Keratinocyte (primary cell): ENCODE measurements around the gene HDGFL1. TPM values are rescaled to one million over a fixed set of nuclear protein-coding genes. Genes with fewer than 3 reads are reported as not detected.

Source experiments
- DNase-seq: peaks from one replicate; pipeline ENCODE4 v3.0.0-alpha.2; 2011; ENCODE audit warnings: low read depth, missing footprints, low spot score
- FAIRE-seq: peaks from 2 replicates; lab custom pipeline; 2011; peaks lifted over from hg19 to GRCh38; lab: Jason Lieb, UNC
- H2AFZ ChIP-seq: 2 replicates; pipeline ENCODE4 v1.6.0; 2012; ENCODE audit warnings: low read length, control low read depth, inconsistent platforms; ENCODE audit not compliant: control insufficient read depth
- H3K27ac ChIP-seq: 2 replicates; pipeline ENCODE4 v1.5.1; 2011; ENCODE audit warnings: low read length; ENCODE audit not compliant: control insufficient read depth, insufficient read depth
- H3K27me3 ChIP-seq: 3 replicates; pipeline ENCODE4 v1.6.0; 2011; ENCODE audit warnings: low read length; ENCODE audit not compliant: control insufficient read depth, insufficient read depth; ENCODE audit errors: extremely low read depth
- H3K36me3 ChIP-seq, 2 experiments: 2 replicates in 1 of 2; 3 replicates in 1 of 2; pipeline ENCODE4 v1.5.1; 2011; ENCODE audit warnings: low read length in 2 of 2, mild to moderate bottlenecking in 1 of 2; ENCODE audit not compliant: control insufficient read depth in 2 of 2, insufficient read depth in 2 of 2; ENCODE audit errors: extremely low read depth in 1 of 2
- H3K4me1 ChIP-seq: 3 replicates; pipeline ENCODE4 v1.5.1; 2011; ENCODE audit warnings: low read length; ENCODE audit not compliant: control insufficient read depth, insufficient read depth; ENCODE audit errors: extremely low read depth
- H3K4me2 ChIP-seq: 3 replicates; pipeline ENCODE4 v1.6.0; 2011; ENCODE audit warnings: low read depth, low read length; ENCODE audit not compliant: control insufficient read depth, insufficient read depth; ENCODE audit errors: extremely low read depth
- H3K4me3 ChIP-seq, 3 experiments: fragments of 200-600 bp in 1 of 3; sonication (generic) in 1 of 3; 2 replicates in 2 of 3; 3 replicates in 1 of 3; pipeline ENCODE4 v1.5.1; 2011 to 2016; ENCODE audit warnings: low read length in 3 of 3, mild to moderate bottlenecking in 3 of 3, control low read depth in 2 of 3, inconsistent platforms in 1 of 3, low read depth in 1 of 3, mixed read lengths in 1 of 3, mixed run types in 1 of 3, moderate library complexity in 1 of 3; ENCODE audit not compliant: control insufficient read depth in 2 of 3, insufficient read depth in 2 of 3; ENCODE audit errors: extremely low read depth in 1 of 3
- H3K79me2 ChIP-seq: 2 replicates; pipeline ENCODE4 v1.6.0; 2012; ENCODE audit warnings: low read length; ENCODE audit not compliant: control insufficient read depth, insufficient read depth
- H3K9ac ChIP-seq: 3 replicates; pipeline ENCODE4 v1.6.0; 2011; ENCODE audit warnings: low read length; ENCODE audit not compliant: control insufficient read depth, insufficient read depth; ENCODE audit errors: extremely low read depth
- H3K9me1 ChIP-seq: 3 replicates; pipeline ENCODE4 v1.6.0; 2011; ENCODE audit warnings: low read length; ENCODE audit not compliant: control insufficient read depth, insufficient read depth; ENCODE audit errors: extremely low read depth
- H3K9me3 ChIP-seq: 2 replicates; pipeline ENCODE4 v1.5.1; 2012; ENCODE audit warnings: low read depth, low read length; ENCODE audit not compliant: control insufficient read depth
- H4K20me1 ChIP-seq: 3 replicates; pipeline ENCODE4 v1.6.0; 2011; ENCODE audit warnings: low read length; ENCODE audit not compliant: control insufficient read depth, insufficient read depth; ENCODE audit errors: extremely low read depth
- EZH2 ChIP-seq: IDR thresholded peaks from one replicate; pipeline ENCODE4 v1.6.1; 2012; ENCODE audit warnings: inconsistent platforms, mild to moderate bottlenecking, low read length, moderate library complexity
- dilution Hi-C: fragments of 300-500 bp; cut with MboI; formaldehyde crosslinking; loops from one replicate; pipeline ENCODE4 v1.7.0; 2020; ENCODE audit warnings: low sequenced_read_pairs; ENCODE audit not compliant: extremely low pct_ligation_motif_present
- polyA plus RNA-seq, 5 experiments: library from polyadenylated mRNA; depleted of rRNA in 3 of 5; stranded (reverse) in 3 of 5; stranded (forward) in 1 of 5; unstranded in 1 of 5; fragments of >200 nt; gene quantifications; 1 replicate in 1 of 5; 2 replicates in 3 of 5; 3 replicates in 1 of 5; pipeline versions ENCODE4 v1.2.1 to v1.2.3, GENCODE V29; 2011 to 2012; ENCODE audit warnings: missing spikeins in 2 of 5, low read depth in 1 of 5, low replicate concordance in 1 of 5
- TF ChIP-seq, protein P1 (sequence below), 3 experiments: IDR thresholded peaks in 1 of 3; conservative IDR thresholded peaks in 1 of 3; optimal IDR thresholded peaks in 1 of 3; 2 replicates in 2 of 3; 3 replicates in 1 of 3; pipeline versions ENCODE3 to v1.5.1; 2011; ENCODE audit warnings: low read length in 3 of 3, mild to moderate bottlenecking in 3 of 3, moderate library complexity in 2 of 3, control low read depth in 1 of 3, inconsistent platforms in 1 of 3; ENCODE audit not compliant: insufficient read depth in 2 of 3; ENCODE audit errors: extremely low read depth in 1 of 3

The HDGFL1 gene
- polyA plus RNA-seq, 1 donor (not counting 4 experiments of a cell fraction or from before 2014, with no cell fraction given), result not detected

DNA sequence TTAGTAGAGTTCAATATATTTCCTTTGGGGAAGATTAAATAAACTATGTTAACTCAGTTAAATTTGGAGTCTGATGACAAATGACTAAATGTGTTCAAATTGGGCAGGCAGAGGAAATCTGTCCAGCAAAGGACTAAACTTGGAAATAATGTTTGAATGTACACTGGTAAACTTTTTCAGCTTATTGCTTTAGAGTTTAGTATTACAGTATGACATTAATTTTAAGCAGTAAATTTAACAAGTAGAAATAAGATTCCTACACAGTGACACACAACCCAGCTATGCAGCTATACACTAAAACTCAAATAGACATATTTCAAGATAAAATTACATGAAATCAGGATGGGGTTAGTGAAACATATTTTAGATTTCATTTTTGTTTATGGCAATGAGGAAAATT lies 42.6 kb upstream of the HDGFL1 start:
- H3K27ac ChIP-seq, result no peak overlapping the region
- TF ChIP-seq, protein P1, sequence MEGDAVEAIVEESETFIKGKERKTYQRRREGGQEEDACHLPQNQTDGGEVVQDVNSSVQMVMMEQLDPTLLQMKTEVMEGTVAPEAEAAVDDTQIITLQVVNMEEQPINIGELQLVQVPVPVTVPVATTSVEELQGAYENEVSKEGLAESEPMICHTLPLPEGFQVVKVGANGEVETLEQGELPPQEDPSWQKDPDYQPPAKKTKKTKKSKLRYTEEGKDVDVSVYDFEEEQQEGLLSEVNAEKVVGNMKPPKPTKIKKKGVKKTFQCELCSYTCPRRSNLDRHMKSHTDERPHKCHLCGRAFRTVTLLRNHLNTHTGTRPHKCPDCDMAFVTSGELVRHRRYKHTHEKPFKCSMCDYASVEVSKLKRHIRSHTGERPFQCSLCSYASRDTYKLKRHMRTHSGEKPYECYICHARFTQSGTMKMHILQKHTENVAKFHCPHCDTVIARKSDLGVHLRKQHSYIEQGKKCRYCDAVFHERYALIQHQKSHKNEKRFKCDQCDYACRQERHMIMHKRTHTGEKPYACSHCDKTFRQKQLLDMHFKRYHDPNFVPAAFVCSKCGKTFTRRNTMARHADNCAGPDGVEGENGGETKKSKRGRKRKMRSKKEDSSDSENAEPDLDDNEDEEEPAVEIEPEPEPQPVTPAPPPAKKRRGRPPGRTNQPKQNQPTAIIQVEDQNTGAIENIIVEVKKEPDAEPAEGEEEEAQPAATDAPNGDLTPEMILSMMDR (optimal IDR thresholded peaks at IDR 0.05 in 1 of 3, IDR thresholded peaks at IDR 0.05 in 1 of 3, conservative IDR thresholded peaks at IDR 0.05 in 1 of 3; ENCODE audit: extremely low read depth in 1 of 3, insufficient read depth in 2 of 3, low read length in 3 of 3), result no peak
- no peak for TF ChIP-seq EZH2
- no peak overlapping the region for H3K4me3 ChIP-seq
- no peaks in the 10 kb centered on the region for H4K20me1 ChIP-seq
- no peak overlapping the region for H3K9ac ChIP-seq
- no peaks in the 10 kb centered on the region for H3K9me3 ChIP-seq
- no peaks in the 10 kb centered on the region for H3K27me3 ChIP-seq
- no peak overlapping the region for H2AFZ ChIP-seq
- no peaks in the 10 kb centered on the region for H3K9me1 ChIP-seq
- no peak for DNase-seq
- no peak for FAIRE-seq
- no peak overlapping the region for H3K4me2 ChIP-seq
- H3K36me3 ChIP-seq, result no peaks in the 10 kb centered on the region
- dilution Hi-C loops, result no loop called here
- H3K79me2 ChIP-seq, result no peaks in the 10 kb centered on the region
- no peaks in the 10 kb centered on the region for H3K4me1 ChIP-seq

DNA sequence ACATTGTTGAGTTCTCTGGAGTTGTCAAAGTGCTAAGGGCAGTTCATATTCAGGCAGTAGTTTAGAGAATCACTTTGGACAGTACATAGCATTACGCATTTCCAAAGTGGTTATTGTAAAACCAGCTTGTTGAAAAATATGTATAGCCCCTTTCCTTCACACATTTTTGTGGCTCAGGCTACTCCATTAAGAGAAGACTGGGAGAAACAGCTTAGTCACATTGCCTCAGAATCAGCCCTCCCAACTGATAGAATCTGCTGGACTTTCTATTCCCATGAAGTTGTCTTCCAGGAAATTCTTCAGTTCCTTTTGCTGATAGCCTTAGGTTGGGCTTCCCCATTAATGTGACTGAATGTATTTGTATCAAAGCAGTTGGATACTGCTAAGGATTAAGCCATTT lies 39.5 kb upstream of the HDGFL1 start:
- dilution Hi-C loops, result no loop called here
- Histone ChIP-seq H3K9me1 (no peaks in the 10 kb centered on the region), H3K36me3 (no peaks in the 10 kb centered on the region), H3K9me3 (no peaks in the 10 kb centered on the region), H3K79me2 (no peaks in the 10 kb centered on the region), H3K27ac (no peak overlapping the region), H3K4me3 (no peak overlapping the region), H3K4me2 (no peak overlapping the region), H3K9ac (no peak overlapping the region), H3K4me1 (no peaks in the 10 kb centered on the region), H4K20me1 (no peaks in the 10 kb centered on the region), H3K27me3 (no peaks in the 10 kb centered on the region), H2AFZ (no peak overlapping the region)
- no peak for FAIRE-seq
- no peak for TF ChIP-seq EZH2
- TF ChIP-seq, protein P1 (optimal IDR thresholded peaks at IDR 0.05 in 1 of 3, IDR thresholded peaks at IDR 0.05 in 1 of 3, conservative IDR thresholded peaks at IDR 0.05 in 1 of 3; ENCODE audit: extremely low read depth in 1 of 3, insufficient read depth in 2 of 3, low read length in 3 of 3), result no peak
- DNase-seq, result no peak
